NCI-H2171 treated with DMSO at 0.1 percent for 48 hours (cell line): ENCODE data around the gene LGALS13.

Experiments used
- DNase-seq: peaks from one replicate; lab custom pipeline; 2025; lab: John Stamatoyannopoulos, UW

Gene LGALS13, protein sequence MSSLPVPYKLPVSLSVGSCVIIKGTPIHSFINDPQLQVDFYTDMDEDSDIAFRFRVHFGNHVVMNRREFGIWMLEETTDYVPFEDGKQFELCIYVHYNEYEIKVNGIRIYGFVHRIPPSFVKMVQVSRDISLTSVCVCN

DNA sequence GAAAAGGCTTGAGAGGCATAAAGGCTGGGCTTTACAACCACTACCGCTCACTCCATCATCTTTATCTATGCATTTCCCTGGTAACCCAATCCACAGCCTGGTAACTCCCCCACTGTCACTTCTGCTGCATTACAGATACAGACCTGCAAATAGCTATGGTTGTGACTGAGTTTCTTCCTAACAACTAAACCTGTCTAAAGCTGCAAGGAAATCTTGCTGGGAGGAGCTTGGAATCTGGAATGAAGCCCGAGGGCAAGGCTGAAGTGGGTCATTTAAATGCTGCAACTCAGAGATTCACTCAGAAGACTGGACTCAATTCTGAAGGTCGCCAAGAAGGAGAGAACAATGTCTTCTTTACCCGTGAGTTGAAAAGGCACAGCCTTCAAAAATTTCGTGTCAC is at the start of gene LGALS13:
Gene LGALS13, plus strand, starts transcription at position 301 of the 400 bp plus-strand sequence. Its CDS starts 45 bp downstream, at position 346.
- no peak for DNase-seq

DNA sequence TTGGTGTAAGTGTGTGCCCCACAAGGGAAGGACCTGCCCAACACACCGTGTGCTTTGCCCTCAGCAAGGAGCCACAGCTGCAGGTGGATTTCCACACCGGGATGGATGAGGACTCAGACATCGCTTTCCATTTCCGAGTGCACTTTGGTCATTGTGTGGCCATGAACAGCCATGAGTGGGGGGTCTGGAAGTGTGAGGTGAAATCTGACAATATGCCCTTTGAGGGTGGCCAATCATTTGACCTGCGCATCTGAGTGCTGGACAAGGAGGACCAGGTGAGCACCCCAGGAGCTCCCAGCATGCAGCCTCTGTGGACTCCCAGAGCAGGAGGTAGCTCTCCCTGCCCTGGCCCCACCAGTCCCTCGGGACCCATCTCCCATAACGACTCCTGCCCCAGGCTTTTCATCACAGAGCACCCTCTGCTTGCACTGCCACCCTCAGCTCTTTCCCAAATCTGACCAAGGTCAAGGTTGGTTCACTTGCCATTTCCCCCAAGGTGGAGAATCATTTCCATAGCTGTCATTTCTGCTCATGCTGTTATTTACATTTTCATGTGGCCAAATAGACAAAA is 49.2 kb upstream of the LGALS13 start:
- DNase-seq, result no peak

DNA sequence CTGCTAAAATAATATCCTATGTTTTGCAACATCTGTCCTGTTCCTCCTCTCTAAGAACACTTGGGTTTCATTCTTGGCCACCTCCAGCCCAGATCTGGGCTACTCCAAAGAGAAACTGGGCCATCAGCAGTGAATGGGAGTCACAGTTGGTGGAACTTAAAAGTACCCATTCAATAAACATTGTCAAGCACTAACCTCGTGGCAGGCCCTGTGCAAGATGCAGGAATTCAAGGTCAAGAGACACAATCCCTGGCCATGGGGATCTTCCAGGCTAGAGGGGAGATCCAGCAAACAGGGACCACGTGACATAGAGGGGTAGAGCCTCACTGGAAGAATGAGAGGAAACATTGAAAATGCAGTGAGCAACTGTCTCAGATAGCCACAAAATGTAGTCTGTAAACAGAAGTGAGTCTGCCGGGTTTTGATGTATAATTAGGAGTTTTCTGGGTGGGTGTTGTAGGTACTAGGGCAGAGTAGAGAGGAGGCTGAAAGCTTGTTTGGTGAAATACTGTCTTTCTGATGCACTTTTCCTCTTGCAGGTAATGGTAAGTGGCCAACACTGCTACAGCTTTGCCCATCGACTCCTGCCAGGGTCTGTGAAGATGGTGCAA is 47.5 kb upstream of the LGALS13 start:
- no peak for DNase-seq

DNA sequence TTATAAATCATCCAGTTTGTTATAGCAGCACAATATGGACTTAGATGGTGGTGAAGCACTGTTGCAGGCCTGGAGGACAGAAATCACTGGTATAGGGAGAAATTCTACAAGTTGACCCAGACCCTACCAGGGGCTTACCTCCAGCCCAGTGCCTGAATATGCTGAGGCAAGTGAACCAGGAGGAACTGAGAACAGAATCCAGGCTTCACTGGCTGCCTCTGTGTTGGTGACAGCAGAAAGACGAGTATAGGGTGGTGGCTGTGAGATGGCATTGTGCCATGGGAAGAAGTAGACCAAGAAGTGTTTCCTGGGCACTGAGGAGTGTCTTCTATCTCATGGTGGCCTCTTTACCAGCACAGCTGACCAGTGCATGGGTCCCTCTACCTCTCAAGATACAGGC is 46.4 kb upstream of the LGALS13 start:
- DNase-seq, result no peak

DNA sequence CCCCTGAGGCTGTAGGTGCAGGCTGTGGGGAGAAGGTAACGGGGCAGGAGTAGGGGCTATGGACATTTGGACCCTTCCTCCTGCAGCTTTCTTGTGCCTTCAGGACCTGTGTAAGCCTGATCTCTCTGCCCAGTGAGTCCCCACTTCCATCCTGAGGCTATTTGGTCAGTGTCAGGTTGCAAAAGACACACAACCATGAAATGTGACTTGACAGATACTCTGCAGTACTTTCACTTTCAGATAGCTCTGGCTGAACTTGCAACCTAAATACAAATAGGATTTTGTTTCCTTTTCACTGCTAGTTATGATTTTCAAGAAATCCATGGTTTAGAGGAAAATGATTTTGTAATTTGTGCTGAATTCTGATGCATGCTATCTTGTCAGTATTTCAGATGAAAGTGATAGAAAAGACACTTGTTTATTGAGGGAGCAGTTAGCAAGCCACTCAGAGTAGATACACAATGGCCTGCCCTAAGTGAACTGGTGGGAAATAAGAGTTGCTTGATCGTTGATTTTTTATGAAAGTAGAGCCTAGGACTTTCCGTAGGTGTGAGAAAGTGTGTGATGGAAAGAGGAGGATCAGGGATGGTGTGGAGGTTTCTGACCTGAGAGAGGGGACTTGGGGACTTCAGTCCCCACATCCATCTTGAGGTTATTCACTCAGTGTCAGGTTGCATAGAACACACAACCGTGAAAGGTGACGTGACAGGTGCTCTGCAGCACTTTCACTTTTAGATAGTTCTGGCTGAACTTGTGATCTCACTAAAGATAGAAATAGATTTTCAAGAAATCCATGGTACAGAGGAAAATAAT is 44.3 kb upstream of the LGALS13 start:
- DNase-seq, result no peak

DNA sequence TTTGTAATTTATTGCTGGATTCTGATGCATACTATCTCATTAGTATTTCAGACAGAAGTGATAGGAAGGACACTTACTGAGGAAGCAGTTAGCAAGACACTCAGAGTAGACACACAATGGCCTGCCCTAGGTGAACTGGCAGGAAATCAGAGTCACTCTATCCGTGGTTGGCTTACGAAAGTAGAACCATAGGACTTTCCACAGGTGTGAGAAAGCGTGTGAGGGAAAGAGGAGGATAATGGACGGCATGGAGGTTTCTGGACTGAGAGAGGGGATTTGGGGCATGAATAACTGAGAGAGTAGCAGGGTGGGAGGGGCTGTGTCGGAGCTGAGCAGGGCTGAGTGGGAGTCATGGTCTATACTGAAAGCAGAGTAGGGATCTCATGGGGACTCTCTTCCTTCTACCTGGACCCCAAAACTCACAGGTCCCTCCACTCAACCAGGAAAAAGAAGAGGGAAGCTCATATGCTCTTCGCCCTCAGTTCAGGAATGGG is 43.7 kb upstream of the LGALS13 start:
- DNase-seq, result no peak

DNA sequence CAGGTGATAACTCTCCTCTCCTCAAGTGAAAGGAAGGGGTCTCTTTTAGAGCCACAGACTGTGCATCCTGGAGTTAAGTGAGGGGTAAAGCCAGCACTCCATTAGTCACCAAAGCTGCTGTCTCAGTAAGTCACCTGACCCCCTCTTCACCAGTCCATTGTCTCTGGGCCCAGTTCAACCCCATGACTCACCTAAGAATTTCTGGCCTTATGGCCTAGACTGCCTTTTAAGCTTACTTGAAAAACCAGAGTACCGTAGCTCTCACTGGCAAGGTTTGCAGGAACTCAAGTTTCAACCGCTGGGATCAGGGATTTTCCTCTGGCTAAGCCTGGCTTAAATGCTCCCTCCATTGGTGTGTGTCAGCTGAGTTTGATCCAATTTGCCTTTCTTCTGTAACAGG is 38.9 kb upstream of the LGALS13 start:
- DNase-seq, result no peak

DNA sequence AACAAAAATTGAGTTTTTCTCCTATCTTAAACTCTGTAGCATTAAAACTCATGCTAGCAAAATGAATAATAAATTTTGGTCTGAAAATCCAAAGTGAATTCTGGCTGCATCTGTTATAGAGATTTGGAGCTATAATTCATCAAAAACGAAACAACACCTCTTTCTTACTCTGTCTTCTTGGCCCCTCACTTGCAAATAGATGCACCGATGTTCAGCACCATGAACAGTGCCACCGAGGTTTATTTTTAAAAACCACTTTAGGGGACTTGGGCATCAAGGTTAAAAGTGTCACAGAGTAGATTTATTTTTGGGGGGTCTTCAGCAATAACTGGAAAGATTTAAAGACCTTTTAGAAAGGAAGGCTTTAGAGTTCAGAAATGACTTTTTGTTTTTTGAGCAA is 36.3 kb upstream of the LGALS13 start:
- no peak for DNase-seq

DNA sequence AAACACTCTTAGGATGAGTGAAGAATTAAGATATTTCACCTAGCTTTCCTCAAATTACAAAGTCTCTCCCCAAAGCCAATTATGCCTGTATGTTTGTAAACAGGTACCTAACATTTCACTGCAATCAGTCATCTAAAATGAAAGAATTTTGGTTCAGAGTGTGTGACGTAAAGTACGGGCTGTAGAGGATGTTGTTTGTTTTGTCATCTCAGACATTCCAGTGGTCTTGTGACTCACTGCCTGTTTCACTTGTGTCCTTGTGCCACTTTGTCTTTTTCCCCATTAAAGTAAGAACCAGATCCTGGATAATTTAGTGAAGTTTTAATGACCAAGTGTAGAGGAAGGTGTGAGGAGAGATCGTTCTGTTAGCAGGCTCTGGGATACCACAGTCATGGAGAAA is 33.7 kb upstream of the LGALS13 start:
- no peak for DNase-seq

DNA sequence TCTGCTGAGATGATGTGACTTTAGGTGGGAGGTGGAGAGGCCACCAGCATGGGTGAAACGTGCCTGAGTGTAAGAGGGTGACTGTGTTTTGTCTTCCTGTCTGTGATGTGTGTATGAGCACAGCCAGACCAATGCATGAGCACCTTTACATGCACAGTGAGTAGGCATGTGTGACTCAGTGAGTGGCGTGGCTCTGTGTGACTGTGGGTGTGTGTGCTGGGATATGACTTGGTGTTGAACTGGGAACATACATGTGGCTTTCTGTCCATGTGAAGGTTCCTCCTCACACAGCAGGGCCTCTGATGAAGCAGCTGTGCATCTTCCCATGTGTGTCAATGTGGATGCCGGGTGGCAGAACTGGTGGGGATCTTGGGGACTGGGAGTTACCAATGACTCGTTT is 19.9 kb upstream of the LGALS13 start:
- DNase-seq, result no peak

DNA sequence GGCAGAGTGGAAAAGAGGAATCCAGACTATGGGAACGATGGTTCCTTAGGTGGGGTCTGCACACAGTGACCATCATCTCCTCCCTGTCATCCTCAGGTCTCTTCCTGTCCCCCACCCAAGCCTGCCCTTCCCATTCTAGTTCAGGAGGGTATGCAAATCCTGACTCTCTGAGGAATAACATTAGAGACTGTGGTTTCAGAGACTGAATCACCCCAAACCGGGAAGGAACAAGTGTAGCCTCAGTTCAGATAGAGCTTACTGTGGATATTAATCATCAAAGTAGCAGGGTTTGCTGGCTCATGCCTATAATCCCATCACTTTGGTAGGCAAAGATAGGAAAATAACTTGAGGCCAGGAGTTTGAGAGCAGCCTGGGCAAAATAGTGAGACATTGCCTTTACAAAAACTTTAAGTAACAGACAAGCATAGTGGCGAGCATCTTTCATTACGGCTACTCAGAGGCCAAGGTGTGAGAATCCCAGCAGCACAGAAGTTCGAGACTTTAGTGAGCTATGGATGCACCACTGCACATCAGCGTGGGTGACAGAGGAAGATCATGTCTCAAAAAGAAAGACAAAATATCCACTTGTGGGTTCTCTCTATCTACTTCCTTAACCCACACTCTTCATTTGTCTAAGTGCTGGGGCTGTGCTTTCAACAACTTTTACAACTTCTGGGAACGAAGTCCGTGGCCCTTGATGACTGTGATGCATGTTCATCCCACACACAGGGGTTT is 19.3 kb upstream of the LGALS13 start:
- no peak for DNase-seq

DNA sequence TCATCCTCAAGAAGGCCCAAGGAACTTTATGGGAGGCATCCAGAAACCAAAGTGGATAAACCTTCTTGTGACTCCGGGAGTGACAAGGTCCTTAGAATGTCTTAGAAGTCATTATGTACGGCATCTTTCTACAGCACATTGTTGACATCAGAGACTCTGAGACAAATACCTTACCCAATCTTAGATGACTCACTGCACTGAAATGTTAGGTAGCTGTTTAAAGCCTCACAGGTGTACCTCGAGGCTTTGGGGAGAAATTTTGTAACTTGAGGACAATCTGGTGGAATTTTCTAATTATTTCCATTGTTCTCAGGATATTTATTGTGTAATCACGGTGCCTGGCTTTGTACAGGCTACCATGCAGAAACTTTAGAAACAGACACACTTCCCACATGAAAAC is 14.8 kb upstream of the LGALS13 start:
- no peak for DNase-seq

DNA sequence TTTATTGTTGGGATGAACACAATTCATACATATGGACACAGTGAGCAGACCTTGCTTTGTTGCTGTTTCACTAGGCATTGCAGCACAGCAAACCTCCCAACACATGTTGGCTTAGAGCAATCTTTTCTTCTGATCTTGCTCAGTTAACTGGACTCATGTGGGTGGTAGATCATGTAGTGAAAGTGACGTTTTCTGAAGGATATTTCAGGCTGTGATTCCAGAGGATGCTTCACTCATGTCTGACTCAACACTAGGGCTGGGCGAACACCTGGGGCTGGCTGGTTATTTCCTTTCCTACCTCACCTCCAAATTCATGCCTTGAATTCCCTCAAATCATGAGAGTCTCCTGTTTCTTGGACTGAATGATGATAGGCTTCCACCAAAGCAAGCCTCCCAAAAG is 14.3 kb upstream of the LGALS13 start:
- DNase-seq, result no peak

DNA sequence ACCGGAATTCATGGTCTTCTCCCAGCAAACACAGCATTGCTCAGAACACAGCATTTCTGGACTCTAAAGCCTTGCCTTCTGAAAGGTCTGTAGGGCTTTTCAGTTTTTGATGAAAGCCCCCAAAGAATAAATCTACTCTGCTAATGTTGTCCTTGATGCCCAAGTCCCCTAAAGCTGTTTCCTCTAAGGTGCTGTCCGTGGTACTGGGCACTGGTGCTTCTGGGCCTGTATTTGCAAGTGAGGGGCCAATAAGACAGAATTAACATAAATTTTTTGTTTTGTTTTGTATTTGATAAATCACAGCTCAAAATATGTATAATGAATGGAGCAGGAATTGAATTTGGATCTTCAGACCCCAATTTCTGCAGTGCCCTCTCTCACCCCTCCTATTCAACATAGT is 12.1 kb upstream of the LGALS13 start:
- DNase-seq, result no peak

DNA sequence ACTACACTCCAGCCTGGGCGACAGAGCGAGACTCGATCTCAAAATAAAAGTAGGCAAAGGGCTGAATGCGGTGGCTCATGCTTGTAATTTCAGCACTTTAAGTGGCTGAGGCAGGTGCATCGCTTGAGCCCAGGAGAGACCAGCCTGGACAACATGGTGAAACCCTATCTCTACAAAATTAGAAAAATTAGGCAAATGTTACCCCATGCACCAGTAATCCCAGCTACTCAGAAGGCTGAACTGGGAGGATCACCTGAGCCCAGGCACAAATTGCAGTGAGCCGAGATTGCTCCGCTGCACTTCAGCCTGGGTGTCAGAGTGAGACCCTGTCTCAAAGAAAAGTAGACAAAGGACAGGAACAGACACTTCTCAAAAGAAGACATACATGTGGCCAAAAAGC is 9.9 kb upstream of the LGALS13 start:
- DNase-seq, result no peak

DNA sequence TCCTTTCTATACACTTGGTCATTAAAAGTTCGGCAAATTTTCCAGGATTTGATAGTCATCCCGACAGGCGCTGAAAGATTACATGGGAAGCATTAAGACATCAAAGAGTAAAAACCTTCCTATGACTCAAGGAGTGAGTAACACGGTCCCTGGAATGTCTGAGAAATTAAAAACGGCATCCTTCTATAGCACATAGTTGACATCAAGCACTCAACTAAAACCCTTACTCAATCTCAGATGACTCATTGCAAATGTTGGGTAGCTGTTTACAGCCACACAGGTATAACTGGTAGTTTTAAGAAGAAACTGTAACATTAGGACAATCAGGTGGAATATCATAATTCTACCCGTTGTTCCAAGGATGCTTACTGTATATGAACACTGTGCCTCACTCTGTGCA is 6.4 kb upstream of the LGALS13 start:
- DNase-seq, result no peak

DNA sequence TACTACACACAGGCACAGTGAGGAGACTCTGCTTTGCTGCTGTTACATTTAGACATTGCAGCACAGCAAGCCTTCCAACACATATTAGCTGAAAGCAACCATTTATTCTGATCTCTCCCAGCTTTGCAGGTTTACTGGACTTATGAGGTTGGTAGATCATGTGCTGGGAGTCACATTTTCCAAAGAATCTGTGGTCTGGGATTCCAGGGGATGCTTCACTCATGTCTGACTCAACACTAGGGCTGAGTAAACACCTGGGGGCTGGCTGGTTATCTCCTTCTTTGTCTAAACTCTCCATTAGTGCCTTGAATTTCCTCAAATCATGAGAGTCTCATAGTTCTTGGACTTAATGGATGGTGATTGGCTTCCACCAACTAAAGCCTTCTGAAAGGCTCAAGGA is 5.4 kb upstream of the LGALS13 start:
- no peak for DNase-seq

DNA sequence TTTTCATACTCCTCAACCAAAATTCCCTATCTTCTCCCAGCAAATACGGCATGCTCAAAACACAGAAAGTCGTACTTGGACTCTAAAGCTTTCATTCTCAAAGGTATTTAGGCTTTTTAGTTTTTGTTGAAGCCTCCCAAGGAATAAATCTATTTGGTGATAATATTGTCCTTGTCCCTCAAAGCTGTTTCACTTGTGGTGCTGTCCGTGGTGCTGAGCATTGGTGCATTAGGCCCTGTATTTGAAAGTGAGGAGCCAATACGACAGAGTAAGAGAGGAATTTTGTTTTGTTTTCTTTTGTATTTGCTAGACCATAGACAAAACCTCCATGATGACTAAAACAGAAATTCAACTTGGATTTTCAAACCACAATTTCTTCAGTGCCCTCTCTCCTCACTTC is 3.2 kb upstream of the LGALS13 start:
- DNase-seq, result no peak

DNA sequence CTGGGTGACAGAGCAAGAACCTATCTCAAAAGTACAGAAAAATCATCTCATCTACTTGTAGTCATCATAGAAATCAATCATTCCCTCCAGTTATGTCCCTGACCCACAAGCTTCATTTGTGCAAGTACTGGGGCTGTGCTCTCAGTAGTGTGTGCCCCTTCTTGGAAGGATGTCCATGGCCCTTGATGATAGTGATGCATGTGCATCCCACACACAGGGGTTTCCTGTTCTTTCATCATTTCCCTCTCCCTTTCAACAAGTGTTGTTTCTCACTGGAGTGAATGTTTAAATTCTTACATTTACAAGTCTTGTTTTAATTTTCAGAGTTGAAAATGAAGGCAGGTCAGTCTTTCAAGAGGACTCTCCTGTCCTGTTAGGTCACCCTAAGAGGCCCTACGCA is 1.5 kb downstream of the LGALS13 start:
- no peak for DNase-seq

DNA sequence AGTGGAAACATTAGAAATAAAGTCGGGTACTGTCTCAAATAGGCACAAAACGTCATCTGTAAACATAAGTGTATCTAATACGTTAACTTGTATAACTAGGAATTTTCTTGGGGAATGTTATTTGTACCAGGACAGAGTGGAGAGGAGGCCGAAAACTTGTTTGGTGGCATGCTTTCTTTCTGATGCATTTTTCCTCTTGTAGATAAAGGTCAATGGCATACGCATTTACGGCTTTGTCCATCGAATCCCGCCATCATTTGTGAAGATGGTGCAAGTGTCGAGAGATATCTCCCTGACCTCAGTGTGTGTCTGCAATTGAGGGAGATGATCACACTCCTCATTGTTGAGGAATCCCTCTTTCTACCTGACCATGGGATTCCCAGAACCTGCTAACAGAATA is 4.7 kb downstream of the LGALS13 start:
- no peak for DNase-seq

DNA sequence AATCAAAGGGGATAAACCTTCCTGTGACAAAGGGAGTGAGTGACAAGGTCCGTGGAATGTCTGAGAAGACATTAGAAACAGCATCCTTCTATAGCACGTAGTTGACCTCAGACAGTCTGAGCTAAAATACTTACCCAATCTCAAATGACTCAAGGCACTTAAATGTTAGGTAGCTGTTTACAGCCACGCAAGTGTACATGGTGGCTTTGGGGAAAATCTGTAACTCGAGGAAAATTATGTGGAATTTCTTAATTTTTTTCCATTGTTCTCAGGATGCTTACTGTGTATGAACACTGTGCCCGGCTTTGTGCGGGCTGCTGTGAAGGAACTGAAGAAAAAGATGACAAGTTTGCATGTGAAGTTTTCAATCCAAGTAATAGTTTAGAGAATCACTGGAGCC is 5.2 kb downstream of the LGALS13 start:
- DNase-seq, result no peak

DNA sequence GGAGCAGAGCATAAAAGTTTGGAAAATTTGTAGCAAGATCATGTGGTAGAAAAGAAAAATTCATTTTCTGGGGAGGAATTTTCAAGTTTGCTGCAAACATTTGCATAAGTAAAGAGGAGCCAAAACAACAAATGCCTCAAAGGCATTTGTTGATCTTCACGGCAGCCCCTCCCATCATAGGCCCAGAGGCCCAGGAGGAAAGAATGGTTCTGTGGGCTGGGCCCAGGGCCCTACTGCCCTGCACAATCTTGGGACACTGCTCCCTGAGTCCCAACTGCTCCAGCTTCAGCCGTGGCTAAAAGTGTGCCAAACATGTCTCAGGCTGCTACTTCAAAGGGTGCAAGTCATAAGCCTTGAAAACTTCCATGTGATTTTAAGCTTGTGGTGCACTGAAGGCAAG is 11.3 kb downstream of the LGALS13 start:
- no peak for DNase-seq
